Stimulated activated CD4-positive, alpha-beta T cell treated with anti-CD3 and anti-CD28 coated beads, Interleukin-1b, Interleukin-23, amount 100 ng/mL, for 48 hours (primary cell): ENCODE data around the gene NLRP1.
"Not testable (repeated sequence)": the region's sequence is repeated elsewhere in the genome, so short reads cannot be mapped to it uniquely, and the experiment has no call there.

ENCODE experiments used
- DNase-seq: peaks from one replicate; pipeline ENCODE4 v3.0.0-alpha.2; 2020

NLRP1 gene

GRCh38 chr17:5585836-5586521 lies 1.7 kb upstream of the NLRP1 start:
- no peak for DNase-seq

DNA sequence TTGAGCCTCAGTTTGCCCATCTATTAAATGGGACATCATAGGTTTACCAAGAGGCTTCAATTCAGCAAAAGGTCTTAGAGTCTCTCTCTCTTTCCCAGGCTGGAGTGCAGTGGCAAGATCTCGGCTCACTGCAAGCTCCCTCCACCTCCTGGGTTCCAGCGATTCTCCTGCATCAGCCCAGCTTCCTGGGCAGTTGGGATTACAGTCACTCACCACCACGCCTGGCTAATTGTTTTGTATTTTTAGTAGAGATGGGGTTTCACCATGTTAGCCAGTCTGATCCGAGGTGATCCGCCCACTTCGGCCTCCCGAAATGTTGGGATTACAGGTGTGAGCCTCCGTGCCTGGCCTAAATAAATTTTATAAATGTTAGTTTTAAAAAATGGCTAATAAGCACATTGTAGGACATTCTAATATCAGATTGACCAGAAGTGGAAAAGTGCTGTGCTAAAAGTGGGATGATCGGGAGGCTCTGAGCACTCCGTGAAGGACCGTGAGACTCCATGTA lies 1.0 kb upstream of the NLRP1 start:
- DNase-seq = no peak

- DNase-seq = no peak
These were observed 605 bp downstream of the NLRP1 start for GRCh38 chr17:5583426-5584382.

- no peak for DNase-seq
These were observed 1.8 kb downstream of the NLRP1 start for GRCh38 chr17:5582209-5583185.

DNA sequence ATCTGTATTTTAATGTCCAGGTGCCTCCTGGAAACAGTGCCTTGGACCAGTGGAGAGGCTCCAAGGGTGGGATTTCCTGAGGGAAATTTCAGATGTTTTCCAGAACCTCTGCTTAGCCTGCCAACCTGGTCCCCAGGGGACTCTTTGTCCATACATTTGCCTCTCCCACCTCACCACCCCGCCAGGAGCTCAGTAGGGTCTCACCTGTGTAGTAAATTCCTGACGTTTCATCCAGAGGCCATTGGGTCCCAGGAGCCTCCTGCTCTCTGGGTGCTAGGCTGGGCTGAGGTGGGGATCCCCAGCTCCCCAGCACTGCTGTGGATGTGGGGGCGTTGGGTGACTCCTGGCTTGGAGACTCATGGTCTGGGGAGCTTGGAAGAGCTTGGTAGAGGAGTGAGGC lies 2.7 kb downstream of the NLRP1 start:
- DNase-seq = no peak

GRCh38 chr17:5580969-5581368 lies 3.3 kb downstream of the NLRP1 start:
- no peak for DNase-seq

DNA sequence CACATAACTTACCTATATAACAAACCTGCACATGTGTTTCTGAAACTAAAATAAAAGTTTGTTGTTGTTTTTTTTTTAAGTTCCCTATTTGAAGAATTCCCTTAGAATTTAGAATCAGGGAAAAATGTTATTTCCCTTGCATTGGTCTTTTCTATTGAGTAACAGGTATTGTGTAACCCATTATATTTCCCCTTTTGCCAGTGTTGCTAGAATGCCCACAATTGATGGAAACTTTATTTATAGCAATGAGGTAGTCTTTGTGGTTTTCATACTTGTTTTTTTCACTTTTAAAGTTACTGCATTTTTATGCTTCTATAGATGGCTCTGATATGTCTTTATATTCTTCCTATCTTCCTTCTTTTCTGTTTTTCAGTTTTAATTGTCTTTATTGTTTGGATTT lies 3.9 kb downstream of the NLRP1 start:
- DNase-seq = no peak

GRCh38 chr17:5578768-5579167 lies 5.5 kb downstream of the NLRP1 start:
- DNase-seq = not testable (repeated sequence)

GRCh38 chr17:5573017-5573416 lies 11.3 kb downstream of the NLRP1 start:
- DNase-seq = not testable (repeated sequence)

GRCh38 chr17:5571281-5571680 lies 13.0 kb downstream of the NLRP1 start:
- no peak for DNase-seq

DNA sequence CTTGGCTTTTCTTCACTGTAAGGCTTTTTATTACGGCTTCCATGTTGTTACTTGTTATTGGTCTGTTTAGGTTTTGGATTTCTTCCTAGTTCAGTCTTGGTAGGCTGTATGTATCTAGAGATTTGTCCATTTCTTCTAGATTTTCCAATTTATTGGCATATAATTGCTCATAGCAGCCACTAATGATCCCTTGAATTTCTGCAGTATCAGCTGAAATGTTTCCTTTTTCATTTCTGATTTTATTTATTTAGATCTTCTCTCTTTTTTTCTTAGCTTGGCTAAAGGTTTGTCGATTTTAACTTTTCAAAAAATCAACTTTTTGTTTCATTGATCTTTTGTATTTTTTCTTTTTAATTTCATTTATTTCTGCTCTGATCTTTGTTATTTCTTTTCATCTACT lies 18.5 kb downstream of the NLRP1 start:
- no peak for DNase-seq

- no peak for DNase-seq
These were observed 20.9 kb downstream of the NLRP1 start for GRCh38 chr17:5563456-5563855.

GRCh38 chr17:5562661-5563360 lies 21.5 kb downstream of the NLRP1 start:
- DNase-seq = no peak

- DNase-seq = no peak
These were observed 22.4 kb downstream of the NLRP1 start for GRCh38 chr17:5561736-5562571.

- no peak for DNase-seq
These were observed 23.8 kb downstream of the NLRP1 start for GRCh38 chr17:5560361-5560988.

- DNase-seq = no peak
These were observed 25.2 kb downstream of the NLRP1 start for GRCh38 chr17:5558815-5559785.

GRCh38 chr17:5557990-5558389 lies 26.3 kb downstream of the NLRP1 start:
- DNase-seq = no peak

DNA sequence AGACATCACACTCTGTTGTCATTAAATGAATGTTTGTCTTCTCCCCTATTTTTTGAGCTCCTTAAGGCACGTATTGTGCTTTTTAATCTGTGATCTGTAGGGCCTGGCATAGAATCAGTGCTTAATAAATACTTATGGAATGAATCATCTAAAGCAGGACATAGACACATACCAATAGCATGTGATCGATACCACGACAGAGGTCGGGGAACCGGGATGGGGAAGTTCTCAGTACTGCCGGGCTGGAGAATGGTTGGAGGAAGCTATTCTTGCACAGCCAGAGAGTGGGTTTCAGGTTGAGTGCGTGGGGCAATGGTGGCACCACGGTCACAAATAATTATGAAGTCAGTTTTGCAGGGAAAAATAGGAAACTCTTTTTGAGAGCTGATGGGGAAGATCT lies 26.8 kb downstream of the NLRP1 start:
- DNase-seq = no peak

DNA sequence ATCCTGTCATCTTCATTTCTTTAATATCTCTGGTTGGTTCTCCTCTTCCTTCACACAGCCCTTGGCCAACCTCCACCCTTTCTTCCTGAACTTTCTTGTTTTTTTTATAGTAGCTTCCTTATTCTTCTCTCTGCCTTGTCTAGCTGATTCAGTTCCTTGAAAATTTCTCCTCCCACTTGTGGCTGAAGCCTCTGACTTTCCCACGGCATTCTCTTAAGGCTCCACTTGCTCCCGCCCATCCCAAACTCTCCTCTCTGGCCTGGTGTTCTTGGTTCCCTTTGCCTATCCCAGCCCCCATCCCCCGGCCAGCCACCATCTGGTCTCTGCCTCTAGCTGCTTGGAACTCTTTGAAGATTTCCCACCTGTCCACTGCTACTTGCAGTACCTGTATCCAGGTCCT lies 29.1 kb downstream of the NLRP1 start:
- no peak for DNase-seq
